HL-60/S4 (cell line): ENCODE data around the gene PLEKHA4.

Experiments
- in situ Hi-C: fragments of 300-500 bp; cut with MboI; formaldehyde crosslinking; loops from 2 replicates; pipeline ENCODE4 v1.14.3; 2022; ENCODE audit warnings: low sequenced_read_pairs

PLEKHA4 gene

DNA sequence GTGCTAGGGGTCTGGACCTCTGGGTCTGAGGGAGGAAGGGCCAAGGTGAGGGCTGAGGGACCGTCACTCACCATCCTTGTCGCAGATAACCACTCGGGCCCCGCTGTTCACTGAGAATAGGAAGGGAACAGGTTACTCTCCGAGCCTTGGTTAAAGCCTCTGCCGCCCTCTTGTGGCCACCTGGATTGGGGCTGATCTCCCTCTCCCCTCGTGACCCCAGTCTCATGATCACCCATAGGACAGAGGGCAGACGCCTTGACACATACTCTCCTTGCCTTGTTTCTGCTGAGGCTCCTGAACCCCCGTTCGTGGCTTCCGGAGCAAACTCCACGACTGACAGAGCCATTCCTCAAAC lies 32.7 kb downstream of the PLEKHA4 start:
- in situ Hi-C loops: loop anchor here (10.0 to 25.0 kb wide), 2 partner anchors 191 to 323 kb away; partner anchors contain the start of genes CA11 and LMTK3

DNA sequence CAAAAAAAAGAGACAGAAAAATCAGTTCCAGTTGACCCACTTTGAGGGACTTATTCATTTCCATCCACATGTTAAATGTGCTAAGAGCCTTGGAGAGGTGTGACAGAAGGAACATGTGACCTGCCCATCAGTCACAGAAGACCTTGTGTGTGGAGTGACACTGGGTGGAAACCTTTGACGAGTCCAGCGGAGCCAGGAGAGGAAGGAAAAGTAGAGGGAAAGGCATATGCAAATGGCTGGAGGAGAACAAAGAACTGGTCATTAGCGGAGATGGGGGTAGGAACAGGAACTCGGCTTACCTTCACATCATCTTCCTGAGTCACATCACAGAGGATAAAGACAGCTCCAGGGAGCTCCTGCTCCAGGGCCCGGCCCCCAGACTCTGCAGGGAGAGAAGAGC lies 34.4 kb downstream of the PLEKHA4 start:
- in situ Hi-C loops: loop anchor here (10.0 to 25.0 kb wide), 2 partner anchors 189 to 322 kb away; partner anchors contain the start of genes CA11 and LMTK3

DNA sequence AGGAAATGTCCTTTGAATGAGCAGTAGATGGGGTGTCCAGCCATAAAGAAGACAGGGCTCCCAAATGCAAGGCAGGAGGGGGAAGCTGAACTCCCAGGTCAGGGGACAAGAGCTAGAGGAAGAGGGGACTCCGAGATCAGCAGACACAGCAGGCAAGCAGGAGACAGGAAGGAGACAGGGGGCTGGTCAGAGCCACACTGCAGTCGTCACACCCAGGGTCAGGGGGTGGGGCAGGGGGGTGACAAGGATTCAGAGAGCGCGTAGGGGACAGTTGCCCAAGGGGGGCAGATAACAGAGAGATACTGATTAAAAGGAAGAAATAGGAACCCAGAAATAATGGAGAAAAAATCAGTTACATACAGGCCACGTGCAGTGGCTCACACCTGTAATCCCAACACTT lies 35.4 kb downstream of the PLEKHA4 start:
- in situ Hi-C loops: loop anchor here (10.0 to 25.0 kb wide), 2 partner anchors 188 to 321 kb away; partner anchors contain the start of genes CA11 and LMTK3

DNA sequence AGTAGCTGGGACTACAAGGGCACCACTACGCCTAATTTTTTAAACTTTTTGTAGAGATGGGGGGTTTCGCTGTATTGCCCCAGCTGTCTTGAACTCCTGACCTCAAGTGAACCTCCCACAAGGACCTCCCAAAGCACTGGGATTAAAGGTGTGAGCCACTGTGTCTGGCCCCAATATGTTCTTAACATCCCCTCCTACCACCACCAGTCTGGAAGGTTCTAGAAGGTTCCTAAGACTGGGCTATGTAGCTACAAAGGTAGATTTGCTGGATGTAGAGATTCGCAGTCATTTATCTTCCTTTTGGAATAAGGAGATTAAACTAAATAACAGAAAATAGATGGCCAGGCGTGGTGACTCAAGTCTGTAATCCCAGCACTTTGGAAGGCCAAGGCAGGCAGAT lies 37.5 kb downstream of the PLEKHA4 start:
- in situ Hi-C loops: loop anchor here (10.0 to 25.0 kb wide), 2 partner anchors 186 to 319 kb away; partner anchors contain the start of genes CA11 and LMTK3

DNA sequence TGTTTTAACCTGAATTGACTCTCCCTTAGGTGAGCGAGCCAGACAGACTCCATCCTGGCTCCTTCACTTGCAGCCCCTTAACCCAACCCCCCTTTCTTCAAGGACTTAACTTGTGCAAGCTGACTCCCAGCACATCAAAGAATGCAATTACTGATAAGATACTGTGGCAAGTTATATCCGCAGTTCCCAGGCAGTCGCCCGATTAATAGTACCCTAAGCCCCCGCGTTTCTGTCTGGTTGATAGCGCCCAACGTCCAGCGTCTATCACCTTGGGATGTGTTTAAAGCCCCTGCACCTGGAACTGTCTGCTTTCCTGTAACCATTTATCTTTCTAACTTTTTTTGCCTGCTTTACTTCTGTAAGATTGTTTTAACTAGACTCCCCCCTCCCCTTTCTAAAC lies 38.3 kb downstream of the PLEKHA4 start:
- in situ Hi-C loops: loop anchor here (10.0 to 25.0 kb wide), 2 partner anchors 185 to 318 kb away; partner anchors contain the start of genes CA11 and LMTK3

DNA sequence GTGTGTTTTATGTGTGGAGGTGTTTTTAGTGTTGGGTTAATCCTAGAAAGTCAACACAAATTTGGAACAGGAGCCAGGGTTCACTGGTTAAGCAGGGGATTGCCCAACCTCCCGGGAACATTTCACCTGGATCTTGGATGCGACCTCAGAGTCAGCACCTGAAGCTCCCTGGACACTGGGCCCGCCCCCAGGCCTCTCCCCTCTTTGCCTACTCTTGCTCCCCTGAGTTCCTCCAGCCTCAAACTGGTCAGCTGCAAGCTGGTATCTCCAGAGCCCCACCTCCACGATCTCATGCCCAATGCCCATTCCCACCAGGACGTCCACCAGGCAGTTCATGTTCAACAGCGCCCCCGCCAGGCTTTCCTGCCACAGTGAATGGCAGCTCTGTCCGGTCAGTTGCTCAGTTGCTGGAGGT lies 41.8 kb downstream of the PLEKHA4 start:
- in situ Hi-C loops: loop anchor here (25.0 kb wide), 1 partner anchor 314 kb away; the partner anchor contains the start of gene LMTK3

DNA sequence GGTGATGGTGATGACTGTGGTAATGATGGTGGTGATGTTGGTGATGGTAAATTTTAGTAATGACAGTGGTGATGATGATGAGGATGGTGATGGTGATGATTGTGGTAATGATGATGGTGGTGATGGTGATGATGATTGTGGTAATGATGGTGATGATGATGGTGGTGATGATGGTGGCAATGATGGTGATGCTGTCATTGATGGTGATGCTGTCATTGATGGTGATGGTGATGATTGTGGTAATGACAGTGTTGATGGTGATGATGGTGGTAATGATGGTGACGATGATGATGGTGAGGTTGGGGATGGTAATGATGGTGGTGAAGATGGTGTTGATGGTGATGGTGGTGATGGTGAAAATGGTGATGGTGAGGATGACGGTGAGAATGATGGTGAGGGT lies 45.9 kb downstream of the PLEKHA4 start:
- in situ Hi-C loops: no loop called here

DNA sequence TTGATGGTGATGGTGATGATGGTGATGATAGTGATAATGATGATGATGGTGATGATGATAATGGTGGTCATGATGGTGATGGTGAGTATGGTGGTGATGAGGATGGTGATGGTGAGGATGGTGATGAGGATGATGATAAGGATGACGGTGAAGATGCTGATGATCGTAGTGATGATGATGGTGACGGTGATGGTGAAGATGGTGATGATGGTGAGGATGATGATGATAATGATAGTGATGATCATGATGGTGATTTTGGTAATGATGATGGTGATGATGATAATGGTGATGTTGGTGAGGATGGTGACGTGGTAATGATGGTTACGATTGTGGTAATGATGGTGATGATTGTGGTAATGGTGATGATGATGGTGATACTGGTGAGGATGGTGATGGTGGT lies 46.8 kb downstream of the PLEKHA4 start:
- in situ Hi-C loops: no loop called here

DNA sequence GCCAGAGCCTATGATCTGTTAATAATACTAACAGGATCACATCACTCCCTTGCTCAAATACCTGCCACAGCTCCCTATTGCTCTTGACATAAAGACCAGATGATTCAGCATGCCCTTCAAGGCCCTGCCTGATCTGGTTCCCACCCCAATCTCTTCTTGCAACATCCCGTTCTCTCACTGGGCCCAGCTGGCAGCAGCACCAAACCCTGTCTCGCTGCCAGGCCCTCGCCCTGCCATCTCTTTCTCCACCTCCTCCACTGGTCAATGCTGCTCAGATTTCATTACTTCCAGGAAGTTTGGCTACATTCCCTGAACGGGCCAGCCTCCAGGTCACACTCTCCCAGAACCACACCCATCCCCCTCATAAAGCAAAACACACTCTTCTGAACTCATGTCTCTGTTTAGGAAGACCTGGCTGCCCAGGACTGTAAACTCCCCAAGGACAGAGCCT lies 49.0 kb downstream of the PLEKHA4 start:
- in situ Hi-C loops: no loop called here

DNA sequence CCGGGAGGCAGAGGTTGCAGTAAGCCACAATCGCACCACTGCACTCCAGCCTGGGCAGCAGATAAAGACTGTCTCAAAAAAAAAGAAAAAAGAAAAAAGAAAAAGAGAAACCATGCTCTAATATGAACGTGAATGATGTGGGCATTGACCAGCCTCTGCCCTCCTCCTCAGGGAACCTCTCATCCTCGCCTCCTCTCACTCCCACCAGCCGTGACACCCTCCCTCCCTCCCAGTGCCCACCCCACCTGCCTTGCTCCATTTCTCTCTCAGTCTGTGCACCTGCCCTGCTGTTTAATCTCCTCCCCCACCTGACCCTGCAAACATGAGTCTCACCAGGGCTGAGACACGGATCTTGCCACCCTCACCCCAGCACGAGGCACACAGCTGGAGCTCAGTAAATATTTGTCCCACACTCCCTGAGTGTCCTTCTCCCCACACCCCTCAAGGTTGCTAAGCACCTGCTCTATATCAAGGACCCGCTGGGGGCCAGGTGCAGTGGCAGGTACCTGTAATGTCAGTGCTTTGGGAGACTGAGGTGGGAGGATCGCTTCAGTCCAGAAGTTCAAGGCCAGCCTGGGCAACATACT lies 50.1 kb downstream of the PLEKHA4 start:
- in situ Hi-C loops: no loop called here

DNA sequence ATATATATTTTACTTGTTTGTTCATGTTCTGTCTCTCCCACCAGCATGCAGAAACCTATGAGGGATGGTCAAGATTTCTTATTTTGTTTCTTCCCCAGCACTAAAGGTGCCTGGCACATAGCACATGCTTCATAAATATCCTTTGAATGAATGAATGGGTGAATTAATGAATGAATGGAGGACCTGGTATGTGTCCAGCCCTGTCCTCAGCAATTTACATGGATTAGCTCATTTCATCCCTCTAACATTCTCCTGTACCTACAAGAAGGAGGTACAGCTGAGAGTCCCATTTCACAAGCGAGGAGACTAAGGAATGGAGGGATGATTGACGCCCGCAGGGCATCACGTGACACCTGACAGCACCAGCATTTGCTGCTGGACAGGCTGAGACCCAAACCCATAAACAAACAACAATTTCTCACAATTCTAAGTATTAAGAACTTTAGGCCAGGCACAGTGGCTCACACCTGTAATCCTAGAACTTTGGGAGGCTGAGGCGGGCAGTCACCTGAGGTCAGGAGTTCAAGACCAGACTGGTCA lies 50.8 kb downstream of the PLEKHA4 start:
- in situ Hi-C loops: no loop called here

DNA sequence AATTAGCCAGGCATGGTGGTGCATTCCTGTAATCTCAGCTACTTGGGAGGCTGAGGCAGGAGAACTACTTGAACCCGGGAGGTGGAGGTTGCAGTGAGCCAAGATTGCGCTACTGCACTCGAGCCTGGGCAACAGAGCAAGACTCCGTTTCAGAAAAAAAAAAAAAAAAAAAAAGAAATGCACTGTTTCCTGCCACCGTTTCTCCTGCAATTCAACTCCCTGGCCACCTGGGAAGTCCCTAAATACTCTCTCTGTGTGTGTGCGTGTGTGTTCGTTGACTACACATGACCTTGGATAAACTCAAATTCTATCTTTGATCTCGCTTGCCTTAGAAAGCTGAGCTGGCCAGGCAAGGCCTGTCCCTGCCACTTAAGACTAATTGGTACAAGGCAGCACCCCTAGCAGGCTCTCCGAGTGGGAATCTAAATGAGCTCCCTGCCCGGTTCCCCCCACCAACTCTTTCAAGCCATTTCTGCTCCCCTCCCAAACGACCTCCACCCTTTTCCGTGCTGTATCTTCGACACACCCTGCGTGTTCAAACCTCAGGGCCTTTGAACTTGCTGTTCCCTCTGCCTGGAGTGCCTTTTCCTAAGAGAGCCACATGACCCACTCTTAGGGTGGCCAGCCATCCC lies 52.4 kb downstream of the PLEKHA4 start:
- in situ Hi-C loops: no loop called here

DNA sequence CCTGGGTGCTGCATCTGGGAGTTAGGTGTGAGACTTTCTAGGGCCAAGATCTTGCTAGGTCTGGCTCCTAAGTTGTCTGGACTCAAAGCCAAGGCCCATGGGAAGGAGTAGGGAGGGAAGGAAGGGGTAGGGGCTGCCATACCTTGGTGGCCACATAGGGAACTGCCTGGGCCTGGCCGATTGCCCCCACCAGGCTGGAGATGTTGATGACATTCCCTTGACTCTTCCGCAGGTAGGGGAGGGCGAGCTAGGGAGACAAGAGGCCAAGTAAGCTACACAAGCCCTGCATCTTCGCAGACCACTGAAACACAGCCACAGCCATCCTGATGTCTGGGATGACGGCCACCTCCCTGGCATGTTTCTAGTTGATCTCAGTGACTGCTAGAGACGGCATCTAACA lies 53.5 kb downstream of the PLEKHA4 start:
- in situ Hi-C loops: no loop called here

DNA sequence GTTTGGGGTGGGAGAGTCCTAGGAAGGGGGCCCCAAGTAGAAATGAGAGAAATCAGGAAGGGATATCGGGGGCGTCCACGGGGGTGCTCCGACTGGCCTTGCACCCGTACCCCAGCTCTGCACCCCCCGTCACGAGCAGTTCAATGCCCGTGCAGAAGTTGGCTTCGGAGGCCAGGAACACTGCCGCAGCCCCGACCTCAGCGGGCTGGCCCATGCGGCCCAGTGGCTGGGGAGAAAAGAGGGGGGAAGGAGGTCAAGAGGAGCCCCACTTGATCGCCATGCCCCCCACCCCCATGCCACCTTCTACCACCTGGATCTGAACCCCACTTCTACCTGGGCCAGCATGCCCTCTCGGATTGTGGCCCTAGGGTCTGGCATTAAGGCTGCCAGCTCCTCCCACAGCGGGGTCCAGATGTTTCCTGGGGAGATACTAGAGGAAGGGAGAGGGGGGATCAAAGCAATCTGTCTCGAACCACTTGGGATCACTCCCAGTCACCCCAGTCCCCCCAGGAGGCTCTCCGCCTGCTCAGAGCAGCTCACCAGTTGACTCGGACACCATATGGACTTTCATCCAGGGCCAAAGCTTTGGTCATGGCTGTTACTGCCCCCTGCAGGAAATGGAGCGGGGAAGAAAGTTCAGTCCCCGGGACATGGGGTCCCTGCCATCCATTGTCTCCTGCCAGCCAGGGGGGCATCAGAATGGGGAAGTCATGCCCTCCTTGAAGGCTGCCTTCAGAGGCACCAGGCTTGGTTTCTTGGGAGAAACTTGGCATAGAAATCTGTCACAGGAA lies 55.1 kb downstream of the PLEKHA4 start:
- in situ Hi-C loops: no loop called here

DNA sequence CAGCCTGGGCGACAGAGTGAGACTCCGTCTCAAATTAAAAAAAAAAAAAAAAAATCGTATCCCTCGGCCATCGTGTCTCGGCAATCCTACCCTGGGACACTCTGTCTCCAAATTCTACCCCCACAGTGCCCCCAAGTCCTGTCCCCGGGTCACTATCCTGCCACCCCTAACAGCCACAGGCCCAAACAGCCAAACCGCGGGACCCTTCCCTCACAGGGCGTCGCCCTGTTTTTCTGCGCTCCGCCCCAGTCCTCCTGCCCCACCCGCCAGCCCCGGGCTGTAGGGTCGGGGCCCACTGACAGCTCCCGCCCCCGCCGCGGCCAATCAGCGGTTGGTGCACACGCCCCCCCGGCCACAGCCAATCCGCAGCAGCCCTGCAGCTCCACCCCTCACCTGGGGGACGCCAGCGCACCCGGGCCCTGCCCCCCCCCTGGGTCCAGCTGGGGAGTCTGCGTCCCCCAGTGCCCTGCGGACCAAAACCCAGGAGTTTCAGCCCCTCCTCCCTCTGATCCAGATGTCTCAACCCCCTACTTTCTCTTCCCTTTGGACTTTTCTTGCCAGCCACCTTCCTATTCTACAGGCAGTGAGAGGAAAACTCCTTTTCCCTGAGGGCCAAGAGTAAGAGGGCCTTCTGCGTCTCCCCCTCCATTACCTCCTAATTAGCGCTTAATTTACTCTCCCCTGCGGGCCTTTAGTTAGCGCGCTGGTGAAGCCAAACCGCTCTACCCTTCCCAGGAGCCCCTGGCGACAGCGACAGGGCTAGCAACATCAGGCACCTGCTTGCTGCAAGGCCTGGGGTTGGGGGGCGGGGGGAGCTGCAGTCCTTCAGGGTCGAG lies 56.1 kb downstream of the PLEKHA4 start:
- in situ Hi-C loops: no loop called here

DNA sequence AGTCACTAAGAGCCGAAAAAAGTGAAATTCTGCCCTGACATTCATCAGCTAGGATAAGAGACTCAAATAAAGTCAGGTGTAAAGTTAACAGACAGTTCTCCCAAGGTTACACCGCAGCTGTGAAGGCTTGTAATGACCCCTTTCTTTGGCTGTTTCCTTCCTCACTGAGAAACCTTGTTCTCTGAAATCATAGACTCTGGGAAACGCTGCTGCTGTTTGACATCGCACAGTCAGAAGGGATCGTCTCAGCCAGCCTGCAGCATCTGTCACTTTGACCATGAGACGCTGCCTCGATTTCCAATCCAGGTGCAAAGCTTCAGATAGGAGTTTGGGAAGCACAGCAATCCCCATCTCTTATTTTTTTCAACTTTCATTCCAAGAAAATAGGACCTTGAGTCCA lies 58.3 kb downstream of the PLEKHA4 start:
- in situ Hi-C loops: no loop called here

DNA sequence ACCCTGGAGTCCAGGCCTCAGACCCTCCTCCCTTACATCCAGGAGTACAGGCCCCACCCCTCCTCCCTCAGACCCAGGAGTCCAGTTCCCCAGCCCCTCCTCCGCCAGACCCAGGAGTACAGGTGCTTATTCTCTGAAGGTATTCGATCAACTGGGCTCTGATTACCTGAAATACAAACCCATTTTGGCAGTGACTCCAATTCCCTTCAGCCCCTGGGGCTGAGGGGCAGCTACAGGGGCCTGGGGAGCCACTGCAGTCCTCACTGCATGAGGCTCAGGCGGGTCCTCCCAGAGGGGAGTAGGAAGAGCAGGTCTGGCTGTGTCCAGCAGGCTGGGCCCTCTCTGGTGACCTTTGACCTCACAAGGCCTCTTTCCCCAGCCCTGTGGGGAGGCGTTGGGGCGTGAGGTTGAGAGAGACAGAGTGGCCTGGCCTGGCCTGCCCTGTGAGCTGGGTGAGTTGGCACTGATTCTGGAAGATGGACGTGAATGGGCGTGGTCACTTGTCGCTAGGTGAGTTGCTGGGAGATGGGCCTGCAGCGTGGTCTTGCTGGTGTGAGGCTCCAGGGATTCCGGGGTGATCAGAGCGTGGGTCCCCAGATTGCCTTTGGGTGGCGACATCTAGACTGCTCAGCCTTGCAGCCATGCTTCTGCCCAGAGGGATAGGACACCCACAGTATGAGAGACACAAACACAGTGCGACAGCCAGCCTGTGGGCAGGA lies 60.7 kb downstream of the PLEKHA4 start:
- in situ Hi-C loops: no loop called here

DNA sequence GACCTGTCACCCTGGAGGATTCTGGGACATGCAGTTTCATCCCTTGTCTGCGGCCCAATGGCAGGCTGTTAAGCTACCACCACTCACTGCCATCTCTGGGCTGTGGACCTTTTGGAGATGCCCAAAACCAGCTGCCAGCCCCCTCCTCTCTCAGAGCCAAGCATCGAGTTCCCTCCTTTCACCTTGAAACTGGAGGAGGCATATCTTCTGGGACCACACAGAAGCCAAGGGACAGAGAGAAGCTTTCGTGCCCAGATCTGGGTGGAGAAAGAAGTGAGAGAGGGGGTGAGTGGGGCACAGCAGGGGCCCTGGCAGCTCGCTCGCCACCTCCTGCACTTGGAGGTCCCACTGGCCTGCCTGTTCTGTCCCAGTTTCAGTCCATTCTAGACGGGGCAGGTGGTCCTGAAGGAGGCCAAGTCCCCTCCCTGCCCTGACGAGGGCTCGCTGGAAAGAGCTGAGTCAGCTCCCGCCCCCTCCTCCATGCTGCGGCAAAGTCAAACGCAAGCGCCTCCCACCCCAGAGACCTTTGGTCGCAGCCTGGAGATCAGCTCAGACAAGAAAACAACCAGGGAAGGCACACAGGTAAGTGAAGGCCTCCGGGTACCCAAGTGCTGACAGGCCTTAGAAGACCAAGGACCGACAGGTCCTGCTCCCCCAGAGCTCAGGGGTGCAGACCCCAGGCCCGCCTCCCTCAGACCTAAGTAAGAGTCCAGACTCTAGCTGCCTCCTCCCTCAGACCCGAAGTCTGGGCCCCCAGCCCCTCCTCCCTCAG lies 61.4 kb downstream of the PLEKHA4 start:
- in situ Hi-C loops: no loop called here

DNA sequence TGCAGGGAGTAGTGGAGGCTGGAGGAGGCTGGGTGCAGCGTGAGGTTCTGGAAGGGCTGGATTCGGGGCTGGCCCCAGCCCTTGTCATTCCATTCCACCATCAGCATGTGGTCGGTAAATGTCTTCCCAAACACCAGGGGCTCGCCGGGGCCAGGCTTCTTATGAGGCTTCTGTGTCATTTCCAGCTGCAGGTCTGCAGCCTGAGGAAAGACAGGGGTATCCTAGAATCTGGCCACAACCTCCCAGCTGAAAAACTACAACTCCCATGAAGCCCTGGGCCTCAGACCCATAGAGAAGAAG lies 61.9 kb downstream of the PLEKHA4 start:
- in situ Hi-C loops: no loop called here
